SKM-1 treated with dmso at 0.1 percent for 144 hours (cell line): ENCODE results near the gene PSAP.
A peak's percentile ranks its signal among the peaks of the same experiment; 100 is the strongest.

Experiments
- DNase-seq: peaks from one replicate; lab custom pipeline; 2025; ENCODE audit not compliant: unreplicated experiment; lab: John Stamatoyannopoulos, UW

Gene PSAP

GRCh38 chr10:71845410-71846405 lies 5.3 kb downstream of the PSAP start:
- DNase-seq, result no peak

GRCh38 chr10:71844695-71845094 lies 6.4 kb downstream of the PSAP start:
- DNase-seq, result no peak

GRCh38 chr10:71844084-71844483 lies 7.0 kb downstream of the PSAP start:
- DNase-seq, result no peak

- DNase-seq, result no peak
Observed at GRCh38 chr10:71842856-71843686, 8.0 kb downstream of the PSAP start.

GRCh38 chr10:71842422-71842821 lies 8.6 kb downstream of the PSAP start:
- DNase-seq, result peak; percentile 10

GRCh38 chr10:71840958-71841335 lies 10.1 kb downstream of the PSAP start:
- no peak for DNase-seq

- DNase-seq, result no peak
Observed at GRCh38 chr10:71840177-71840957, 10.7 kb downstream of the PSAP start.

GRCh38 chr10:71838264-71839211 lies 12.5 kb downstream of the PSAP start:
- no peak for DNase-seq

GRCh38 chr10:71837098-71837827 lies 13.8 kb downstream of the PSAP start:
- no peak for DNase-seq

GRCh38 chr10:71836596-71836974 lies 14.5 kb downstream of the PSAP start:
- DNase-seq, result no peak

- no peak for DNase-seq
Observed at GRCh38 chr10:71835671-71836595, 15.1 kb downstream of the PSAP start.

GRCh38 chr10:71834343-71834674 lies 16.7 kb downstream of the PSAP start:
- DNase-seq, result no peak

GRCh38 chr10:71833451-71834342 lies 17.4 kb downstream of the PSAP start:
- DNase-seq, result no peak

- DNase-seq, result no peak
Observed at GRCh38 chr10:71832967-71833366, 18.1 kb downstream of the PSAP start.

GRCh38 chr10:71831646-71832552 lies 19.2 kb downstream of the PSAP start:
- DNase-seq, result no peak

GRCh38 chr10:71830726-71831125 lies 20.3 kb downstream of the PSAP start:
- DNase-seq, result no peak
